Neutrophil (primary cell): ENCODE results near the gene BCL2L13.
A peak's percentile ranks its signal among the peaks of the same experiment; 100 is the strongest.

Source experiments
- H3K27ac ChIP-seq: fragments of 200-600 bp; sonication (generic); 2 replicates; pipeline ENCODE4 v1.5.1; 2016; ENCODE audit warnings: mild to moderate bottlenecking, moderate library complexity
- H3K27me3 ChIP-seq: fragments of 200-600 bp; sonication (generic); 2 replicates; pipeline ENCODE4 v1.6.0; 2016; ENCODE audit warnings: mild to moderate bottlenecking
- H3K36me3 ChIP-seq: fragments of 200-600 bp; sonication (generic); 2 replicates; pipeline ENCODE4 v1.5.1; 2017
- H3K4me1 ChIP-seq, 2 experiments: fragments of 200-600 bp in 1 of 2; sonication (generic) in 1 of 2; 1 replicate in 1 of 2; 2 replicates in 1 of 2; pipeline versions ENCODE4 v1.5.1 to v1.6.1; 2013 to 2016; ENCODE audit warnings: low read depth in 1 of 2, low read length in 1 of 2, mild to moderate bottlenecking in 1 of 2, moderate library complexity in 1 of 2; ENCODE audit not compliant: control insufficient read depth in 1 of 2, insufficient read depth in 1 of 2
- H3K4me3 ChIP-seq, 2 experiments: fragments of 200-600 bp in 1 of 2; sonication (generic) in 1 of 2; 1 replicate in 1 of 2; 2 replicates in 1 of 2; pipeline ENCODE4 v1.5.1; 2013 to 2016; ENCODE audit warnings: low read depth in 1 of 2, low read length in 1 of 2, mild to moderate bottlenecking in 1 of 2, moderate library complexity in 1 of 2
- H3K9me3 ChIP-seq: fragments of 200-600 bp; sonication (generic); 2 replicates; pipeline ENCODE4 v1.5.1; 2016
- CTCF ChIP-seq: fragments of 200-600 bp; sonication (generic); IDR thresholded peaks from 2 replicates; pipeline ENCODE4 v1.5.1; 2016; ENCODE audit warnings: antibody characterized with exemption

BCL2L13 gene

GRCh38 chr22:17647452-17647851 lies 8.9 kb downstream of the BCL2L13 start:
- no peak overlapping the region for H3K4me3 ChIP-seq
- no peaks in the 10 kb centered on the region for H3K36me3 ChIP-seq
- peak overlapping the region; percentile 65 for H3K27ac ChIP-seq
- no peaks in the 10 kb centered on the region for H3K9me3 ChIP-seq
- H3K4me1 ChIP-seq, result peaks cover 30 to 40% of the 10 kb centered on the region in 2 experiments
- no peaks in the 10 kb centered on the region for H3K27me3 ChIP-seq
- no peak for TF ChIP-seq CTCF

- no peak for TF ChIP-seq CTCF
- H3K27ac ChIP-seq, result peak overlapping the region; percentile 65
- H3K36me3 ChIP-seq, result no peaks in the 10 kb centered on the region
These were observed 9.4 kb downstream of the BCL2L13 start for GRCh38 chr22:17647991-17648390.

GRCh38 chr22:17648569-17648968 lies 10.0 kb downstream of the BCL2L13 start:
- H3K27ac ChIP-seq, result peak overlapping the region; percentile 65
- H3K36me3 ChIP-seq, result no peaks in the 10 kb centered on the region
- no peaks in the 10 kb centered on the region for H3K9me3 ChIP-seq
- no peak overlapping the region for H3K4me3 ChIP-seq
- H3K27me3 ChIP-seq, result no peaks in the 10 kb centered on the region
- peaks cover 24 to 31% of the 10 kb centered on the region in 2 experiments for H3K4me1 ChIP-seq
- no peak for TF ChIP-seq CTCF

More at GRCh38 chr22:17647991-17648390, 9.4 kb downstream of the BCL2L13 start:
- Histone ChIP-seq H3K27me3 (no peaks in the 10 kb centered on the region), H3K9me3 (no peaks in the 10 kb centered on the region), H3K4me3 (no peak overlapping the region), H3K4me1 (peaks cover 27 to 36% of the 10 kb centered on the region in 2 experiments)

GRCh38 chr22:17655289-17655688 lies 16.7 kb downstream of the BCL2L13 start:
- Histone ChIP-seq H3K4me1 (peaks cover 21 to 23% of the 10 kb centered on the region in 2 experiments), H3K36me3 (peaks cover 7% of the 10 kb centered on the region), H3K27me3 (no peaks in the 10 kb centered on the region), H3K27ac (peak overlapping the region; percentile 73), H3K4me3 (no peak overlapping the region), H3K9me3 (no peaks in the 10 kb centered on the region)
- no peak for TF ChIP-seq CTCF

GRCh38 chr22:17656870-17657395 lies 18.4 kb downstream of the BCL2L13 start:
- H3K4me1 ChIP-seq, result peaks cover 20 to 23% of the 10 kb centered on the region in 2 experiments
- no peak overlapping the region for H3K4me3 ChIP-seq

More at GRCh38 chr22:17656870-17657395, 18.4 kb downstream of the BCL2L13 start:
- Histone ChIP-seq H3K36me3 (peaks cover 12% of the 10 kb centered on the region), H3K27me3 (no peaks in the 10 kb centered on the region), H3K9me3 (no peaks in the 10 kb centered on the region), H3K27ac (peak overlapping the region; percentile 44)
- no peak for TF ChIP-seq CTCF
